ENCODE data around the gene MAST4. TPM values are rescaled to one million over a fixed set of nuclear protein-coding genes. Genes with fewer than 3 reads are reported as not detected.
A peak's percentile ranks its signal among the peaks of the same experiment; 100 is the strongest.

The MAST4 gene
- total RNA-seq, 1 donor from 2014 or later, result 10.5 TPM

DNA sequence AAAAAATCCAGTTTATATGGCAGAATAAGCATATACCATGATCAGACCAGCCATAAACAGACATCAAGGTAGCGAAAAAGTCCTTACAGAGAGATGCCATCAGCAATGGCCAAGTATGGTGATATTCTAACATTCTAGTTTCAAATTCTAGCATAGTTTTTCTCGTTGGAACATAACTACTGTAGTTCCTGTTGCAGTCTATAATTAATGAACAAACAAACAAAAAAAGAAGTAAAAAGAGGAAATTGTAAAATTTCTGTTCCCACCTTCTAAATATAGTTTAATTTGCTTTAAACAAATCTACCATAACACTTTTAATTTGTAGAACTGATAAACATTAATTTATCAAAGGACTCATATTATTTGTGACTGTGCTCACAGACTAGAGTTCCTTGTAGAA is 610.3 kb downstream of the MAST4 start:
- Mint-ChIP-seq H3K4me3 (ENCODE audit: unreplicated experiment) (no peak overlapping the region), H3K27ac (ENCODE audit: unreplicated experiment) (no peak overlapping the region)

DNA sequence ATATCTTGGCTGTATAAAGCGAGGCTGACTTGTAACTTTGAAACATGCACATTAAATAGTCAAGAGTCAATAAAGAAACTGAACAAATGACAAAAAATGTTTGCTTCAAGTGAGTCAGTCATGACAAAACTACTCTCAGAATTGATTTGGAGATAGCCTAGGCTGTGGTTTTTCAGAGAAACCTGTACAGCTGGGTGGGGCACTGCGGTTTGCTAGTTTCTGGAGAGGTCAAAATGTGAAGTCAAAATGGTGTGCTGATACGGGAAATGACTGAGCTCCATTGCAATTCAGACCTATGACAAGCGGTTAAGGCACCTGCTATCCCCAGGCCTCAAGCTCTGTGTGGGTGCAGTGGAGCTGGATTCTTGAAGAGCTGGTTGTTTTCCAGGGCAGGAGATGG is 610.7 kb downstream of the MAST4 start:
- Mint-ChIP-seq H3K27me3 (ENCODE audit: unreplicated experiment) (peaks cover 18% of the 10 kb centered on the region), H3K27ac (ENCODE audit: unreplicated experiment) (no peak overlapping the region), H3K9me3 (ENCODE audit: unreplicated experiment) (no peaks in the 10 kb centered on the region), H3K4me1 (ENCODE audit: unreplicated experiment) (peaks cover 2% of the 10 kb centered on the region), H3K4me3 (ENCODE audit: unreplicated experiment) (no peak overlapping the region), H3K36me3 (ENCODE audit: unreplicated experiment) (no peaks in the 10 kb centered on the region)
- TF ChIP-seq CTCF (IDR thresholded peaks at IDR 0.05), result no peak
- peak; percentile 38 for DNase-seq (ENCODE audit: extremely low spot score, unreplicated experiment)

More for the DNA sequence above, 610.3 kb downstream of the MAST4 start:
- Mint-ChIP-seq H3K9me3 (ENCODE audit: unreplicated experiment) (no peaks in the 10 kb centered on the region), H3K36me3 (ENCODE audit: unreplicated experiment) (no peaks in the 10 kb centered on the region), H3K4me1 (ENCODE audit: unreplicated experiment) (peaks cover 2% of the 10 kb centered on the region), H3K27me3 (ENCODE audit: unreplicated experiment) (peaks cover 18% of the 10 kb centered on the region)
- no peak for TF ChIP-seq CTCF (IDR thresholded peaks at IDR 0.05)
- no peak for DNase-seq (ENCODE audit: extremely low spot score, unreplicated experiment)

GRCh38 chr5:67208403-67208802 is 612.2 kb downstream of the MAST4 start:
- no peak overlapping the region for H3K27ac Mint-ChIP-seq (ENCODE audit: unreplicated experiment)

DNA sequence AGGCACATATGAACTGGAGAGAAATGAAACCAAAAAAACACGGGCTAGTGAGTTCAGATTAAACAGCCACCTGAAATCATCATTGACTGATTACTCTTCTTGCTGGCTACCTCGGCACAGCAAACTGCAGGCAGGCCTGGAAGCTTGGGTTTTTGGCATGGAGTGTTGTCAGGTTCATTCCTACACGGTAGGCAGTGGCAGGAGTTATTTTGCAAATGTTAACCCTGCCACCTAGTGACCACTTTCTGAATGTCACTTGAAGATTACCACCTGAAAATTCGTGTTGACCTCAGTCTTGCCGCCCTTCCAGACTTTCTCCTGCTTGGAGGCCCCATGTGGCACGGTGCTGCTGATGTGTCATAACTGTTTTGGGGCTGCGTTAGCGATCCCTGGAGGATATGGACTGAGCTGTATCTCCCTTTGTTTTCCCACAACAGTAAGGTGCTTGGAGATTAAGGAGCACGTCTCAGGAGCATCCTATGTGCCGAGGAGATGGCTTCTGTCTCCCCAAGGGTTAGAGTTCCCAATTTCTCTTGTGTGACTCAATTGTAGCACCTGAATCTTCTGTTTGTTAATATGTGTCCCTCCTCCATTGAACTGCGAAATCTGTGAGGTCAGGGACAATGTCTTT is 613.1 kb downstream of the MAST4 start:
- Mint-ChIP-seq H3K4me1 (ENCODE audit: unreplicated experiment) (peaks cover 5% of the 10 kb centered on the region), H3K27ac (ENCODE audit: unreplicated experiment) (no peak overlapping the region), H3K36me3 (ENCODE audit: unreplicated experiment) (no peaks in the 10 kb centered on the region), H3K9me3 (ENCODE audit: unreplicated experiment) (no peaks in the 10 kb centered on the region), H3K27me3 (ENCODE audit: unreplicated experiment) (peaks cover 18% of the 10 kb centered on the region), H3K4me3 (ENCODE audit: unreplicated experiment) (no peak overlapping the region)
- TF ChIP-seq CTCF (IDR thresholded peaks at IDR 0.05), result peak; percentile 87
- no peak for DNase-seq (ENCODE audit: extremely low spot score, unreplicated experiment)

More at GRCh38 chr5:67208403-67208802, 612.2 kb downstream of the MAST4 start:
- no peak for DNase-seq (ENCODE audit: extremely low spot score, unreplicated experiment)
- no peak overlapping the region for H3K4me3 Mint-ChIP-seq (ENCODE audit: unreplicated experiment)
- no peaks in the 10 kb centered on the region for H3K36me3 Mint-ChIP-seq (ENCODE audit: unreplicated experiment)
- peaks cover 18% of the 10 kb centered on the region for H3K27me3 Mint-ChIP-seq (ENCODE audit: unreplicated experiment)
- no peak for TF ChIP-seq CTCF (IDR thresholded peaks at IDR 0.05)
- H3K9me3 Mint-ChIP-seq (ENCODE audit: unreplicated experiment), result no peaks in the 10 kb centered on the region
- peaks cover 2% of the 10 kb centered on the region for H3K4me1 Mint-ChIP-seq (ENCODE audit: unreplicated experiment)

DNA sequence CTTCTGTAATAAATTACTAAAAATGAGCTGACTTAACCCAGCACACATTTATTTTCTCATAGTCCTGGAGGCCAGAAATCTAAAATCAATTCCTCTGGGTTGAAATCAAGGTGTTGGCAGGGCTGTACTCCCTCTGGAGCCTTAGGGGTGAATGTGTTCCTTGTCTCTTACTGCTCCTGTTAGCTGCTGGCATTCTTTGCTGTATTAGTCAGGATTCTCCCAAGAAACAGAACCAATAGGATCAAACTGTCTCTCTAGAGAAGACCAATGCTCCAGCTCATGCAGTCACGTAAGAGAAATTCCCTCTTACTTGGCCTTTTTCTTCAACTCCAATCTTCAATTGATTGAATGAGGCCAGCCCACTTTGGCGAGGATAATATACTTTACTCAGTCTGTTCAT is 615.7 kb downstream of the MAST4 start:
- Mint-ChIP-seq H3K4me1 (ENCODE audit: unreplicated experiment) (peaks cover 19% of the 10 kb centered on the region), H3K27ac (ENCODE audit: unreplicated experiment) (no peak overlapping the region), H3K27me3 (ENCODE audit: unreplicated experiment) (peaks cover 4% of the 10 kb centered on the region), H3K9me3 (ENCODE audit: unreplicated experiment) (no peaks in the 10 kb centered on the region), H3K36me3 (ENCODE audit: unreplicated experiment) (no peaks in the 10 kb centered on the region), H3K4me3 (ENCODE audit: unreplicated experiment) (no peak overlapping the region)
- no peak for TF ChIP-seq CTCF (IDR thresholded peaks at IDR 0.05)
- peak; percentile 25 for DNase-seq (ENCODE audit: extremely low spot score, unreplicated experiment)

Measured in osteocyte (in vitro differentiated cells).